GM10847 (cell line): ENCODE data around the gene EQTN.

Source experiments
- POLR2A ChIP-seq: IDR thresholded peaks from 2 replicates; pipeline ENCODE4 v1.6.1; 2011; ENCODE audit not compliant: insufficient read length; ENCODE audit errors: extremely low read depth

EQTN gene

DNA sequence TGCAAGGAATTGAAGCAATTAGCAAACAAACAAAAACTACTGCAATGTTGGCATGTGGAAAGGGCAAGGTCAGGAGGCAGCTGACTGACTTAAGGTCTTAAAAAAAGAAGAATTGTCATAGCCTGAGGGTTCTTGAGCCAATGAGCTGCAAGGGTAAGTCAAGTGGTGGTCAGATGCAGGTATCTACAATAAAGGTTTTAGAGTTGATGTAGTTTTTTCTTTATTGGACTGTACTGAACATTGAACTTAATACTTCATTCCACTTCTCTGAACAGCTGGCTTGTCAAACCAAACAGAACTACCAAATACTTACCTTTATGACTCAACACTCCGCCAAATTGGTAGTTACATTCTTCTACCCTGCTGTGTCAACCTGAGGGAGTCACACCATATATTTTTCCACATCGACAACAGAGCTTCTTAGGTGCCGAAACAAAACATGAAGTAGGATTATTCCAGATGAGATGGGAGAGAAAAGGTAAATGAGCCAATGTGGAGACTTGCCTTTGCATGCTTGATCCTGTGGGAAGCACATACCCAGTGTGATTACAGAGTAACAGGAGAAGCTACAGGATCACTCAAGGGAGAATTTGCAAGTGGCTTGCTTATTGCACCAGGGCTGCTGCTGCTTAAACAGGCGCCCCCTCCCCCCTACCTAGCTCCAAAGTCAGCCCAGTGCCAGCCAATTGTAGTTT lies 35.3 kb downstream of the EQTN start:
- no peak for TF ChIP-seq POLR2A

- TF ChIP-seq POLR2A = no peak
These were observed 36.0 kb downstream of the EQTN start for GRCh38 chr9:27260789-27261516.

DNA sequence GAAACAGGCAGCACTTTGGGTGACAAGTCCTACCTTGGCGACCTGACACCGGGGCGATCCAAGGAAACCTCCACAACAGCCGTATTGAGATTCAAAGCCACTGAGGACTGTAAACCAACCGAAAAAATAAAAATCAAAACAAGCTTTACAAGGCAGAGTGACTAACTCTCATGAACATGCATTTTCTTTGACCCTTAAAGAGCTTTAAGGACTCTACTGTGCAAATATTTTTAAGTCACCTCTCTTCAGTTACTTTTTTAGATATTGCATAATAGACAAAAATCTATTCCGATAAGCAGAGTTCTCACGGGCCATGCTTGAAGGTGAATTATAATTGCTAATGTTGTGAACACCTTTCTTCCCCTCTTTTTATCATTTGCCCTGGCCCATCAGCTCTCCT lies 38.3 kb downstream of the EQTN start:
- TF ChIP-seq POLR2A = no peak

- no peak for TF ChIP-seq POLR2A
These were observed 48.2 kb downstream of the EQTN start for GRCh38 chr9:27248702-27249101.

DNA sequence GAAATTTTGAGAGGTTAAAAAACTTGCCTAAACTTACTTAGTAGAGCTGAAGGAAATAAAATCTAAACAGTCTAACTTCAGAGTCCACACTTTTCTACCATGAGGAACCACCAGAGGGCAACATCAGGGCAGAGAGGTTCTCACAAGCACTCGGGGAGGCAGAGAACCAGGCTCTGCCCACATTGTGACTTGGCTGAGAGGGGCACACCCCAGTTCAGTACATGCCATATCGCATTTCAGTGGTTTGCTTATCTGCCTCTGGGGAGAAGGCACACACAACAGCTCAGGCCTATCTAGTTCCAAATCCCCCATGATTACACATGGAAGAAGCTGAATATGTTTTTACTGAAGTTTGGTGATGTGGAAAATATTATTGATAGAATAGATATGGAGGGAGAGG lies 49.2 kb downstream of the EQTN start:
- no peak for TF ChIP-seq POLR2A
